ENCODE measurements around the gene COQ8A.

COQ8A gene

DNA sequence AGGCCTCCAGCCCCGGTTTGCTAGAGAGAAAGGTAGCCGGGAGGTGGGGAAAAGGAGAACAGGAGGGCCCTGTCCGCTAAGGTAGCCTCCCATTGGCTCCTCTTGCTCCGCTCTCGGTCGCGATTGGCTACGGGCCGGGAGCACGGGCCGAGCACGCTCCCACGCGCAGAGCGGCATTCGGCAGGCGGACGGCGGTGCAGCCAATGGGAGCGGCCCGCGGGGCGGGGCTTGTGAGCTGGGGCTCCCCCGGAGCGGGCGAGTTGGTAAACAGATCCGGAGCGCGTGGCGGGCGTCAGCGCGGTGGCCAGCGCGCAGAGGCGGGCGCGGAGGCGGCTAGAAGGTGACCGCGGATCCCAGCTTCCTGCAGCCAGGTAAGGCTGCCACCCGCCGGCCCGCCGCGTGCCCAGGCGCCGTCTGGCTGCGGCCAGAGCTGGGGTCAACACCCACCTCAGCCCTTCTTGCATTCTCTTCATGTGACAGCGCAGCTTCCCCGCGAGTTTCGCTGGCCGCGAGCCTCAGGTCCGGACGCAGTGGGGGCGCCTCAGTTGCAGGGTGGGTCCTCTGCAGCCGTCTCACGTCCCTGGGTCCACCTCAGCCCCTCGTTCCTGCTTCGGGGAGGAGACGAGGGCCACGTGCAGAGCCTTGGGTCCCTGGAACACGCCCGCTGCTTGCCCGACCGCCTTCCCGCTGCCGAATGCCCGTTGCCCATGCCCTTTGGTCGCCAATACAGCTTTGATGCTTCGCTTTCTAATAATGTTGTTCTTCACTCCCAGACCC is at the start of gene COQ8A:
TSS of gene COQ8A (plus strand) at position 266 of the 777 bp plus-strand sequence. CDS start 21,092 bp downstream, outside the sequence.
- peak; percentile 99 for DNase-seq (ENCODE audit: low spot score)

DNA sequence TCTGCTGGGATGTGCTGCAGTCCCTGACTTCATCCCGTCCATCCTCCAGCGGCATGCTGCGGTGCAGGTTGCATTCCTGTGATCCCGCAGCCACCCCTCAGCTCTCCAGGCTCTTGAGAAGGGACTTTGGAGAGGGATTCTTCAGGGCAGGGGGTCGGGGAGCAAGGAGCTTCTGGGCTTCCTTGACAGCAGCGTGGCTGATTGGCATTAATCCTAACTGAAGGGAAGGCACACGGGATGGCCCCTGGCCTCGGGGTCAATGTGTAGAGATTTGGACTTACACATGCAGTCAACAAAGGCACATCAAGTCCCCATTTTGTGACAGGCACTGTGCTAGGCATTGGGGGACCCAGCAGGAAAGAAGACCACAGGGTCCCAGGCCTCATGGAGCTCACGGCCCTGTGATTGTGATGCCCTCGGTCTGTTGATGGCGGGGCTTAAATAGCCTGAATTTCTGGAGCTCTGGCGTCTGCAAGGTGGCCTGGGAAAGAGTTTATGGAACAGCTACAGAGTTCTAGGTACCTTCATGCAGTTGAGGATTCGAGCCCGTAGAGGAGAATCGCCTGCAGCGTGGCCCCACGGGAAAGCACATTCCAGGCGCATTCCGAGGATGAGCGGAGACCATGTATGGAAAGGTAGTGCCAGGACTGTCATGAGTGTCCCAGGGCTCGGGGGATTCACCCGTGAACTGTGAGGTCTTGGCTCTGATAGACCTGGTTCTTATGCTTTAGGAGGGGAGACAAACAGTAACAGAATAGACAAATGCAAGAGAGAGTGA is 49.6 kb upstream of the COQ8A start:
- no peak for DNase-seq (ENCODE audit: low spot score)

DNA sequence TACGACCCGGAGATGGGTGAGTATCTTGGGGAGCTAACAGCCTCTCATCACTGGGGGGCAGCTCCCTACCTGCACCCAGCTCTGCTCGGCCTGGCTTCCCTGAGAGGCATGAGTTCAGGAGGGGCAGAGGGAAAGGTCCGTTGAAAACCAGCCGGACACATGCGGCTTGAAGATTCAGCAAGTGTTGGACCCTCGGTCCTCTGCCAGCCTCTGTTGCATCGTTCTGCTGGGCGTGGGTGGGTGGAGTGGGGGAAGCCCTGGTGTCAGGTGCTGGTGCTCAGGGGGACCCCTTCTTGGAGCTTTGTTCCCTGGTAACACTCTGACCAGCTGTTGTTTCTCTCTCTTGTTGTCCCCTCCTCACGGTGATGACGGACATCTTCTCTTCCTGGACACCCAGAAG is 48.7 kb upstream of the COQ8A start:
- DNase-seq (ENCODE audit: low spot score) = no peak

DNA sequence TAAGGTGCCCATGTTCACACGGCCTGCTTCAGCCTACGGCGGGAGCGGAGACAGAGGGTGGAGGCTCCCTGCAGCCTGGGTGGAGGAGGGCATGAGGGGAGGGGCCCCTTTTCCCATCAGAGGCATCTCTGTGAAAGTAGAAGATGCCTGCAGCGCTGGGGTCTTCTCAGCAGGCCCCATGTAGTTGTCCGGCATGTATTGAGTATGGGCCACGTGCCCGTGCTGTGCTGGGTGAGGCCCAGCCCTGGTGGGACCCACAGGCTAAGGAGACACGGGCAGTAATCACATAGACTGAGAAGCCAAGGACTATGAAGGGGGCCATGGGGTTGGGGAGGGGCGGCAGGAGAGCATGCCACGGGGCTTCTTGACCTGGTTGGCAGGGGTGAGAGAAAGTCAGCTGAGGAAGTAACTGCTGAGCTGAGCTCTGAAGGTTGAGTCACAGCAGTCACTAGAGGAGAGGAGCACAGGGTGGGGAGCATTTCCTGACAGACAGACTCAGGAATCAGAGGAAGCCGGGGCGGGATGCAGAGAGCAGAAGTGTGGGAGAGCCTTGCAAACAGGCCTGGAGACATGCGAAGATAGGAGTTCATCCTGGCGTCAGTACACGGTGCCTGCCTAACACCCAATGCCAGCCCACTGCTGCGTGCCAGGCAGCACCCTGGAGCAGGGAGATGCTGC is 48.1 kb upstream of the COQ8A start:
- DNase-seq (ENCODE audit: low spot score) = no peak

DNA sequence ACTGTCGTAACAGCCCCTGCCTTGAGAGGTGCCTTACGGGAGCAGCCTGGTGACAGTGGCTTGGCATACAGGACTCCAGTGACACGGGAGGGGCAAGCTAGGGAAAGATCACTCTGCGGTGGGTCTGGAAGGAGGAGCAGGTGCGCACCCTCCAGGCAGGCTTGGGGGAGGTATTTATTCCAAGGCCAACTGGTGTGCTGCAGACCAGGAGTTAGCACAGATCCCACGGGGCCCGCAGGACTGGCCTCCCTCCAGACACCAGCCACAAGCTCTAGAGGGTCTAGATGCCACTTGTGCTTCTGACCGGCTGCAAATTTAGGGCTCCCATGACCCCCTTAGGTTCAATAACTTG is 47.6 kb upstream of the COQ8A start:
- no peak for DNase-seq (ENCODE audit: low spot score)

DNA sequence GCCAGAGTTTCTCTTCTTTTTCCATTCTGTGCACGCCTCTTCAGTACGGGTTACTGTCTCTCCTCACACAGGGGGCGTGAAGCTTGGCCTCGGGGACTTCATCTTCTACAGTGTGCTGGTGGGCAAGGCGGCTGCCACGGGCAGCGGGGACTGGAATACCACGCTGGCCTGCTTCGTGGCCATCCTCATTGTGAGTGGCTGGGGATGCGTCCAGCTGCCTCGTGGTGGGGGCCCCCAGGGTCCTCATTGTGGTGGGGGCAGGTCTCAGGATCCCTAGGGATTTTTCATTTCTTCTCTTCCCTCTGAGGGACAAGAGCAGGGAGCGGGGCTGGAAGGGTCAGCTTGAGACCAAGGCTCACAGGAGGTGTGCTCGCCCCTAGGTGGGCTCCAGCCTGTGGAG is 46.2 kb upstream of the COQ8A start:
- DNase-seq (ENCODE audit: low spot score) = no peak

DNA sequence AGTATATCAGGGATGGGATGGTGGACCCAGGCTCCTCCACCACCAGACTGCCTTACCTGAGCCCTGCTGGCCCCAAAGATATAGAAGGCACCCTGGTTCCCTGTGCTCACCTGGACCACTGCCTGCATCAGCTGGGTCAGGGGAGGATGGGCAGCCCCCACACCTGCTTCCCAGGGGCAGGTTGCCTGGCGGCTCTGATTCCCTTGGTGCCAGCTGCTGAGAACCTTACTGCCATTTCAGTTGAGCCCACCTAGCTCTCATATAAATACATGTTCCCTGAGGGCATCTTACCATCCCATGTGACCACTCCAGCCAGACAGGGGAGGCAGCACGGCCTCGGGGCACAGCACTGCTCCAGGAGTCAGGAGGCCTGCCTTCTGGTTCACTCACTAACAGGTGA is 45.3 kb upstream of the COQ8A start:
- no peak for DNase-seq (ENCODE audit: low spot score)

DNA sequence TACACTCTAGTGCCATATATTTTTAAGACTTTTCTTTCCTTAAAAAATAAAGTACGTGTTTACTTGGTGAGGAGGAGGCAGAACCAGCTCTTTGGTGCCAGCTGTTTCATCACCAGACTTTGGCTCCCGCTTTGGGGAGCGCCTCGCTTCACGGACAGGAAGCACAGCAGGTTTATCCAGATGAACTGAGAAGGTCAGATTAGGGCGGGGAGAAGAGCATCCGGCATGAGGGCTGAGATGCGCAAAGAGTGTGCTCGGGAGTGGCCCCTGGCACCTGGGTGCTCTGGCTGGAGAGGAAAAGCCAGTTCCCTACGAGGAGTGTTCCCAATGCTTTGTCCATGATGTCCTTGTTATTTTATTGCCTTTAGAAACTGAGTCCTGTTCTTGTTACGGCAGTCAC is 44.5 kb upstream of the COQ8A start:
- DNase-seq (ENCODE audit: low spot score) = no peak

DNA sequence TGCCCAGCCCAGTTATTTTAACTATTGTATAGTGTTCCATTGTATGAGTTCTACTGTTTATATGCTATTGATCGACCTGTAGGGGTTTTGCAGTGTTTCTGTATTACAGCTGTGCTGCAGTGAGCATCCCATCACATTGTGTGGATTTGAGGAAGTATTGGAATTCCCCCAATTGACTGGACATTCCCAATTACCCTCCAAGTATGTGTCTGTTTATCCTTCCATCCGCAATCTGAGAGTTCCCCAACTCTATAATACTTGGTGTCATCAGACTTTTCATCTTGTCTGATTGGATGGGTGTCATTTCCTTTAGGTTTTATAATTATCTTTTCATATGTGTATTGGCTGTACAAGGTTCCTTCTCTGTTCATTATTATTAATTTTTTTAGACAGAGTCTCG is 41.8 kb upstream of the COQ8A start:
- DNase-seq (ENCODE audit: low spot score) = no peak

DNA sequence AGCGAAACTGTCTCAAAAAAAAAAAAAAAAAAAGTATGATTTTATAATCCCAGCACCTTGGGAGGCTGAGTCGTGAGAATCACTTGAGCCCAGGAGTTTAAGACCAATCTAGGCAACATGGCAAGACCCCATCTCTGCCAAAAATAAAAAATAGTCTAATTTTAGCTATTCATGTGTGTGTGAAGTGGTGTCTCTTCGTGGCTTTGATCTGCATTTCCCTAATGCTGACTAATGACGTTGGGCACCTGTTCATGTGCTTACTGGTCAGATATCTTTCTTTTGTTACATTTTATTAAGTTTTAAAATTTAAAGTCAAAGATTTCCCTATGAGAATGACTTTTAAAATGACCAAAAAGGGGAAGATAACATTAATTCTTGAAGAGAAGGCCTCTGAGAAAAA is 38.7 kb upstream of the COQ8A start:
- DNase-seq (ENCODE audit: low spot score) = no peak

DNA sequence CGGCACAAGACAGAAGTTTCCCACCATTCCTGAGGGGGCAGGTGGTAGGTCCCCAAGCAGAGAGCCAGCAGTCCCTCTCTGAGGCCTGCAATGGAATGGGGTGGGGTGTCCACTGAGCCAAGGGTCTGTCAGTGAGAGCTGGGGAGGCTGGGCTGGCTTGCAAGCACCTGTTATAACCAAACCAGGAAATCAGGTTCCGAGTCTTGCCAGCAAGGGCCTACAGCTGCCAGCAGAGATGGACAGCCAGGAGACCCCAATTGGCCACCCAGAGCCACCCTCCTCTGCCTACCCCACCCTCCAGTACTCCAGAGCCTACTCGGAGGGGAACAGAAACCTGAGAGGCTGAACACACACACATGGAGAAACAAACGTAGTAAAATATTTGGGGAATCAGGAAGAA is 37.5 kb upstream of the COQ8A start:
- DNase-seq (ENCODE audit: low spot score) = no peak

DNA sequence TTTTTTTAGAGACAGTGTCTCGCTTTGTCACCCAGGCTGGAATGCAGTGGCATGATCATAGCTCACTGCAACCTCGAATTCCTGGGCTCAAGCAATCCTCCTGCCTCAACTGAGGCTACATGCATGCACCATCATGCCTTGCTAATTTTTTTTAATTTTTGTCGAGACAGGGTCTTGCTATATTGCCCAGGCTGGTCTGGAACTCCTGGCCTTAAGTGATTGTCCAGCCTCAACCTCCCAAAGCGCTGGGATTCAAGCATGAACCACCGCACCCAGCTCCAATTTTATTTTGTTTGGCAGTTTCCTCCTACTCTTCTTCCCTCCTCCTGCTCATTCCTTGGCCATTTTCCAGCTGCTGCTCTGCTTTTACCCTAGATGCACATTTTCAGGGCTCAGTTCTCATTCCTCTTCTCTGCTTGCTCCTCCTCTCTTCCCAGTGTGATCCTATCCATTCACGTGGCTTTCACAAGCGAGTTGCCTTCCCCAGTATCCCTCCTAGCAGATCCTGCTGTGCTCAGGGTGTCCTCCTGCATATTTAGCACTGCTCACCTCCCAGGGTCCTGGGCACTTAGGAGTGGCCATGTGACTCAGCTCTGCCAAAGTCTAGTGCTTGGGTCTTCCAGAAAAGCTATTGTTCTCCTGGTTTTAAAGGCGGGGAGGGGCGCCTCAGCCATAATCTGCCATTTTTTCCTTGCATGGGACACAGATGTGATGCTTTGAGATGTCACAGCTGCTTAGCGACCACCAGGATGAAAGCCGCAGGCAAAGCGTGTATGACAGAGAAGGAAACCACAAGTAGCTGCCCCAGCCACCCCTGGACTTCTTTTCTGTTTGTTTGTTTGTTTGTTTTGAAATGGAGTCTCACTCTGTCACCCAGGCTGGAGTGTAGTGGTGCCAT is 36.0 kb upstream of the COQ8A start:
- no peak for DNase-seq (ENCODE audit: low spot score)

DNA sequence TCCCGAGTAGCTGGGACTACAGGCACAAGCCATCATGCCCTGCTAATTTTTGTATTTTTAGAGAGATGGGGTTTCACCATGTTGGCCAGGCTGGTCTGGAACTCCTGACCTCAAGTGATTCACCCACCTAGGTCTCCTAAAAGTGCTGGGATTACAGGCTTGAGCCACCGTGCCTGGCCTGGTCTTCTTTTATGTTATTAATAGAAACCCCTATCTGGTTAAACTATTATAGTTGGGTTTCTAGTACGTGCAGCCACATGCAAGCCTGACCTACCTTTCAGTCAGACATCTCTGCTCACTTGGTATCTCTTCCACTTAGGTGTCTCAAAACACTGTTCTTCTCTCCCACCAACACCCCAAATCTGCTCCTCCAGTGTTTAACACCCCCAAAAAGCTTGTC is 35.3 kb upstream of the COQ8A start:
- no peak for DNase-seq (ENCODE audit: low spot score)

DNA sequence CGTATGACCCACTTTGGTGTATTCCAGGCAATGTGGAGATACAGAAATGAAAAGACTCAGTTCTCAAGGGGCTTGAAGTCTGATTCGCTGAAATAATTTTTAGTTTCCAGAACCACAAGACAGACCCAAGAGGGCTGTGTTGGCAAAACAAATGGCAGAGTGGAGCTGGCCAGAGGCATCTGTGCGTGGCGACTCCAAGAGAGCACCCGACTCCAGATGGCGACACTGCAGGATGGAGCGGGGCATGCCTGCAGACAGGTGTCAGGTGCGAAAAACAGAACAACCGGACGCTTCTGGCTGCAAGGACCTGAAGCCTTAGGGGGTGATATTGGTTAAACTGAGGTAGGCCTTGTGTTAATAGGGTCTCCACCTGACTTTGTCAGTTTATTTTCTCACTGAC is 31.7 kb upstream of the COQ8A start:
- DNase-seq (ENCODE audit: low spot score) = no peak

DNA sequence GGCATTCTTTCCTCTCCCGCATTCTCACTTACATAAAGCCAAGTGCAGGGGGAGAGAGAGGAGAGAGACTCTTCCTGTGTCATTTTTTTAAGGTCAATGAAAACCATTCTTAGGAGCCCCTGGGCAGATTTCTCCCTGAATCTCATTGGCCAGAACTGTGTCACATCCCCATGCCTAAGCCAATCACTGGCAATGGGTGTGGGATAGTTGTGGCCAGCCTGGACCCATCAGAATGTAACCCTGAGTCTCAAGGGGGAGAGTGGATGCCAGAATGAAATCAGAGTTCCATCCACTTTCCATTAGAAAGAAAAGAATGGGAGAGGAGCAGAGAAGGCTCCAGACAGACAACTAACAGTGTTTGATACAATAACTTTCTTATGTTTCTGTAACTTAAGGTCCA is 31.2 kb upstream of the COQ8A start:
- no peak for DNase-seq (ENCODE audit: low spot score)

DNA sequence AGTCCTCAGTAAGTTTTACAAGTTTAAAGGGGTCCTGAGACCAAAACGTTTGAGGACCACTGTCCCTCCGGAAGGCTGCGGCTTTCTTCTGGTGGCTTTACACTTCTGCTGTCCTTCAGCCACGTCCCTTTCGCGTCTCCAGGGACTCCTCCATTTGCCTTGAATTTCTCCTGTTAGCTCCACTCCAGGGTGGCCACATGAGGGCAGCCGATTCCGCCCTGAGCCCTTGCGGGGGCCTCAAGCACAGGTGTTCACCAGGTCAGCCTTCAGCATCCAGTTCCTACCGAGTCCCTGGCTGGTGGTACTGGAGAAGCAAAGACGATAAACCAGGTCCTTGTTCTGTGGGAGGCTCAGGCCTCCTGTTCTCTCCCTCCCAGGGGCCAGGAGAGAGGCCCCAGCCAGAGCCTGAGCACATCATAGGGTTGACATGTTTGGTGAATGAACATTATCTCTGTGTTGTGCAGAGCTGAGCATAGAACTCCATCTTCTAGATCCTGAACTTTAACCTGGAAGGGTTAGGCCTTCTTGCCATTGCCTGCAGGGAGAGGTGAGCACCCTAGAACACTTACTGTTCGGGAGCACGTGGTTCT is 27.4 kb upstream of the COQ8A start:
- peak; percentile 50 for DNase-seq (ENCODE audit: low spot score)

DNA sequence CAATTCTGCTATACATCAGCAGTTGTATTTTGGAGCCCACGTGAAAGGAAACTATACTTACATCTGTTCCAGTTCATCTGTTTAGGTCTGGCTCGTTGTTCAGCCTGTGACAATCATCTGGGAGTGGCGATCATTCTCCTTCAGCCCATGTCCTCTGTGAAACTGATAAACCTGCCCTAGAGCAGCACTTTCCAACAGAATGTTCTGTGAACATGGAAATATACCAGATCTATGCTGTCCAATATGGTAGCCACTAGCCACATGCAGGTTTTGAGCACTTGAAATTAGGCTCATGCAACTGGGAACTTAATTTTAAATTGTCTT is 24.5 kb upstream of the COQ8A start:
- no peak for DNase-seq (ENCODE audit: low spot score)

DNA sequence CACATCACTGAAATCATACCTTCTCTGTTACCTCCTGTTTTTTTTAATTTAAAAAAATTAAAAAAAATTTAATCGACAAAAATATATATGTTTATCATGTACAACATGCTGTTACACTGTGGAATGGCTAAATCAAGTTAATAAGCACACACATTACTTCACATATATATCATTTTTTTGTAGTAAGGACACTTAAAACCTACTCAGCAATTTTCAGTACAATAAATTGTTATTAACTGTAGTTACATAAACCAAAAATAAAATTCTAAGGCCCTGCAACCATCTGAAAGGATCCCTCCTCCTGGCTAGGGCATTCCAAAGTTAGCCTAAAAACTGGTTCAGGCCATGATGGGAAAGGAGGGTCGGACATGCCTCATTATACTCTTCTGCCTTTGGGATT is 23.6 kb upstream of the COQ8A start:
- no peak for DNase-seq (ENCODE audit: low spot score)

DNA sequence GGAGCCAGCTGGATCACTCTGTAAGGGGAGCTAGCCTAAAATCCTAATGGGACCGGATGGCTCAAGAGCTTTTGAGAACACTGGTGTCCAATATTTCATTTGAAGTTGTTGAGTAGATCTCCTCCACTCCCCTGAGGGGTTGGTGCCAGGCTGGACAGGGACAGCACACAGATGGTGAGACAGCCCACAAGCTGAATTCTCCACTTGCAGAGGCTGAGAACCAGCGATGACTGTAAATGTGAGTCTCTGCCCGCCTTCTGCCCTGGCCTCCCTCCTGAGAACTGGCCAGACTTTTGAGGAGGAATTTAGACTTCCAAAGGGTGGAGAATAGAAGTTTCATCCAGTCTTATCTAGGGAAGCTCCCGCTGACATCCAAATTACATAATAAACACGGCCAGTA is 20.5 kb upstream of the COQ8A start:
- DNase-seq (ENCODE audit: low spot score) = no peak

DNA sequence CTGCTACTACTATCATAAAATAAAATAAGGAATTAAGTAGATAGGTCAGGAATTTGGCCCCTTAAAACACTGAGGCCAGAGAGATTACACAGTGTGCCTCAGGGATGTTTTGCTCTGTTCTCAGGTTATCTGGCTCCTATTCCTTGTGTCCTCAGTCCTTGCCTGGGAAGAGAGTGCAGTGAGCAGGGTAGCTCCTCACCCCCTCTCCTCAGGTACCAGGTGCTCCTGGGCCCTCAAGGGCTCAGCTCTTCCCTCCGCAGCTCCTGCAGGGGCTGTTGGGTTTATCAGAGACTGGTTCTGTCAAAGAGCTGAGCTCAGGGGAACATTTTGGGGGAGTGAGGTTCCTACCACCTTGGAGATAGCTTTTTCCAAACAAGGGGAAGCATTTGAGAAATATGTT is 20.1 kb upstream of the COQ8A start:
- DNase-seq (ENCODE audit: low spot score) = no peak

DNA sequence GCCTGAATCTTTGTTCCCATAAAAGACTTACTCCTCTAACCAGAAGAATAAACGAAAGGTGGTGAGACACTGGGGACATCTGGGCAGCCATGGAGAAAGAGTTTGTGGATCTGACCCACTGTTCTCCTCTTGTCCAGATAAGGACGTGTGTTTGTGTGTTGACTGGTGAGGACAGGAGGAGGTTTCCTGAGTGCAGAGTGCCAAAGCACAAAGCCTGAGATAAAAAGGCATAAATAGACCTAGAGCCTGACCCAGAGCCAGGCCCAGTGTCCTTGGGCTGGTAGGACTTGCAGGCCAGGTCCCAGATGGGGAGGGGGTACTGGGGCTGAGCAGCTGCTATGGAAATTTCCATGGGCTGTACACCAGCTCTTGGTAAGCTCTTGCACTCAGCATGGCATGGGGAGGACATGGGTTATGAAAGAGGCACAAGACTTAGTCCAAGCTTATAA is 19.6 kb upstream of the COQ8A start:
- no peak for DNase-seq (ENCODE audit: low spot score)

DNA sequence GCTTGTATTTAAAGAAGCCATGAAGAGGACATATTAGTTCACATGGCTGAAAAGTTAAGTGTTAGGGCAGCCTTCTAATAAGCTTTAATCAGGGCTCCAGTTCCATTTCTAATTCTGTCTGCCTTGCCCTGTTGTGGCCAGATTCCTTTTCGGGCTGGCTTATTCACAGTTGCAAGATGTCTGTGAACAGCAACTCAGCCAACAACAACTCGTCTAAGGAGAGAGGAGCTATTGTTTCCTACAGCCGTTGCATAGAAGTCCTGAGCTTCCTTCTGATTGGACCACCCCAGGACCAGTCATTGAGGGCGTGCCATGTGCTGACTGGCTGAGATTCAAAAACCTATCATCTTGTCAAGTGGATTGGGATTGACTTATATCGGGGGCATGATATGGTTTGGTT is 18.6 kb upstream of the COQ8A start:
- no peak for DNase-seq (ENCODE audit: low spot score)

Data from CD4-positive, alpha-beta T cell treated with Interleukin-6 at 100 ng/mL for 8 hours (primary cell).